HPDE6-E6E7 (cell line): ENCODE results near the gene ANO8.

Experiments used
- DNase-seq: peaks from one replicate; pipeline ENCODE4 v3.0.0; 2011; ENCODE audit warnings: missing footprints; ENCODE audit errors: extremely low spot score

ANO8 gene

GRCh38 chr19:17347877-17348276 lies 13.2 kb upstream of the ANO8 start:
- no peak for DNase-seq

- no peak for DNase-seq
These were observed 12.7 kb upstream of the ANO8 start for GRCh38 chr19:17347361-17347760.

GRCh38 chr19:17346109-17346671 lies 11.5 kb upstream of the ANO8 start:
- peak; percentile 78 for DNase-seq

- DNase-seq, result no peak
These were observed 7.2 kb upstream of the ANO8 start for GRCh38 chr19:17341845-17342244.

GRCh38 chr19:17341386-17341785 lies 6.7 kb upstream of the ANO8 start:
- no peak for DNase-seq

- DNase-seq, result no peak
These were observed 6.3 kb upstream of the ANO8 start for GRCh38 chr19:17340871-17341357.

- DNase-seq, result no peak
These were observed 5.7 kb upstream of the ANO8 start for GRCh38 chr19:17340302-17340870.

- DNase-seq, result no peak
These were observed 4.6 kb upstream of the ANO8 start for GRCh38 chr19:17339088-17339741.

- no peak for DNase-seq
These were observed 3.9 kb upstream of the ANO8 start for GRCh38 chr19:17338433-17339078.

- no peak for DNase-seq
These were observed 3.2 kb upstream of the ANO8 start for GRCh38 chr19:17337675-17338432.

GRCh38 chr19:17336872-17337674 lies 2.4 kb upstream of the ANO8 start, which contains the start of gene GTPBP3:
TSS of gene GTPBP3 (plus strand) at chr19:17337553. CDS start at chr19:17337612, 59 bp downstream.
- DNase-seq, result peak; percentile 98

- no peak for DNase-seq
These were observed 920 bp upstream of the ANO8 start for GRCh38 chr19:17335575-17335974.

GRCh38 chr19:17333611-17334413 lies 843 bp downstream of the ANO8 start:
- DNase-seq, result peak; percentile 68

GRCh38 chr19:17332677-17333581 lies 1.7 kb downstream of the ANO8 start:
- no peak for DNase-seq

- no peak for DNase-seq
These were observed 2.3 kb downstream of the ANO8 start for GRCh38 chr19:17332360-17332676.

- no peak for DNase-seq
These were observed 3.6 kb downstream of the ANO8 start for GRCh38 chr19:17331045-17331558.

GRCh38 chr19:17330262-17331044 lies 4.2 kb downstream of the ANO8 start:
- no peak for DNase-seq
